Hematopoietic multipotent progenitor cell (in vitro differentiated cells): Measurements from ENCODE around the gene CEP78. TPM values are rescaled to one million over a fixed set of nuclear protein-coding genes. Genes with fewer than 3 reads are reported as not detected.
"Not testable (repeated sequence)": the region's sequence is repeated elsewhere in the genome, so short reads cannot be mapped to it uniquely, and the experiment has no call there.

Experiments
- DNase-seq, 3 donors: peaks; one replicate each; pipeline ENCODE4 v3.0.0-alpha.2; 2011 to 2015; ENCODE audit warnings: low read depth in 2 of 3, low spot score in 2 of 3
- total RNA-seq: library from RNA; depleted of rRNA; stranded (reverse); fragments of >200 nt; gene quantifications from one replicate; pipeline ENCODE4 v1.2.3, GENCODE V29; 2012

The CEP78 gene
- total RNA-seq: 8.6 TPM

GRCh38 chr9:78235762-78236550, at the start of gene CEP78:
TSS of gene CEP78 (plus strand) at chr9:78236075. CDS start at chr9:78236351, 276 bp downstream.
- DNase-seq: peak; percentile 73 to 95 (median 90)

- DNase-seq: no peak
Measured at GRCh38 chr9:78187763-78188484, 48.0 kb upstream of the CEP78 start.

GRCh38 chr9:78188594-78188993, 47.3 kb upstream of the CEP78 start:
- no peak for DNase-seq

- no peak for DNase-seq
Measured at GRCh38 chr9:78189001-78189400, 46.9 kb upstream of the CEP78 start.

GRCh38 chr9:78189461-78189860, 46.4 kb upstream of the CEP78 start:
- DNase-seq: no peak

- DNase-seq: no peak
Measured at GRCh38 chr9:78191931-78192330, 43.9 kb upstream of the CEP78 start.

- DNase-seq: no peak
Measured at GRCh38 chr9:78196258-78196657, 39.6 kb upstream of the CEP78 start.

GRCh38 chr9:78201158-78201777, 34.6 kb upstream of the CEP78 start:
- DNase-seq: peak; percentile 21 to 56 (median 39)

- no peak for DNase-seq
Measured at GRCh38 chr9:78207319-78207718, 28.6 kb upstream of the CEP78 start.

- DNase-seq: no peak
Measured at GRCh38 chr9:78207901-78208300, 28.0 kb upstream of the CEP78 start.

GRCh38 chr9:78209127-78209526, 26.7 kb upstream of the CEP78 start:
- DNase-seq: no peak

- no peak for DNase-seq
Measured at GRCh38 chr9:78210841-78211301, 25.0 kb upstream of the CEP78 start.

- DNase-seq: no peak
Measured at GRCh38 chr9:78212868-78213267, 23.0 kb upstream of the CEP78 start.

GRCh38 chr9:78213712-78214111, 22.2 kb upstream of the CEP78 start:
- DNase-seq: peak in 2 of 3 donors; percentile 29 to 55

GRCh38 chr9:78214492-78214891, 21.4 kb upstream of the CEP78 start:
- no peak for DNase-seq

GRCh38 chr9:78215706-78216105, 20.2 kb upstream of the CEP78 start:
- no peak for DNase-seq

GRCh38 chr9:78218890-78219289, 17.0 kb upstream of the CEP78 start:
- DNase-seq: no peak

GRCh38 chr9:78221425-78221824, 14.4 kb upstream of the CEP78 start:
- no peak for DNase-seq

- not testable (repeated sequence) for DNase-seq
Measured at GRCh38 chr9:78221841-78222240, 14.0 kb upstream of the CEP78 start.

- DNase-seq: no peak
Measured at GRCh38 chr9:78230761-78231160, 5.1 kb upstream of the CEP78 start.

GRCh38 chr9:78232471-78232870, 3.4 kb upstream of the CEP78 start:
- DNase-seq: not testable (repeated sequence)
